ENCODE measurements around the gene USP12.

- no peak for TF ChIP-seq CTCF (IDR thresholded peaks at IDR 0.05)
- no peak for TF ChIP-seq POLR2A (IDR thresholded peaks at IDR 0.05)
These were observed 134.0 kb downstream of the USP12 start for GRCh38 chr13:27037571-27037970.

Measured in esophagus squamous epithelium (tissue), 4 donors.